Activated naive CD8-positive, alpha-beta T cell treated with anti-CD3 and anti-CD28 coated beads, Interleukin-2, amount 50 U/mL, for 24 hours (primary cell): Measurements from ENCODE around the gene SLC12A7.

ENCODE experiments used
- ATAC-seq: fragments of 150-1000 bp; cut with Tn5 transposase; one replicate; pipeline ENCODE4 v1.10.0; 2021
- DNase-seq: peaks from one replicate; pipeline ENCODE4 v3.0.0; 2021
- H3K27ac Mint-ChIP-seq: one replicate; pipeline ENCODE4 v1.8.0; 2021; ENCODE audit warnings: mild to moderate bottlenecking, mixed read lengths
- H3K27me3 Mint-ChIP-seq: one replicate; pipeline ENCODE4 v1.8.0; 2021; ENCODE audit warnings: mixed read lengths
- H3K36me3 Mint-ChIP-seq: one replicate; pipeline ENCODE4 v1.8.0; 2021; ENCODE audit warnings: low read depth, mixed read lengths
- H3K4me1 Mint-ChIP-seq: one replicate; pipeline ENCODE4 v1.8.0; 2021; ENCODE audit warnings: mixed read lengths
- H3K4me3 Mint-ChIP-seq: one replicate; pipeline ENCODE4 v1.8.0; 2021; ENCODE audit warnings: mild to moderate bottlenecking, moderate library complexity, mixed read lengths
- H3K9me3 Mint-ChIP-seq: one replicate; pipeline ENCODE4 v1.8.0; 2021; ENCODE audit warnings: mixed read lengths

Gene SLC12A7

GRCh38 chr5:1079486-1079885, 32.4 kb downstream of the SLC12A7 start:
- Mint-ChIP-seq H3K36me3 (peaks cover 2% of the 10 kb centered on the region), H3K4me3 (no peak overlapping the region), H3K9me3 (no peaks in the 10 kb centered on the region), H3K27ac (no peak overlapping the region), H3K27me3 (no peaks in the 10 kb centered on the region), H3K4me1 (no peaks in the 10 kb centered on the region)
- DNase-seq, result no peak
- no peak for ATAC-seq

GRCh38 chr5:1078851-1079250, 33.0 kb downstream of the SLC12A7 start:
- peaks cover 2% of the 10 kb centered on the region for H3K36me3 Mint-ChIP-seq
- no peaks in the 10 kb centered on the region for H3K4me1 Mint-ChIP-seq
- H3K27me3 Mint-ChIP-seq, result no peaks in the 10 kb centered on the region
- no peak overlapping the region for H3K27ac Mint-ChIP-seq
- H3K4me3 Mint-ChIP-seq, result no peak overlapping the region
- H3K9me3 Mint-ChIP-seq, result no peaks in the 10 kb centered on the region
- ATAC-seq, result no peak
- no peak for DNase-seq

- H3K27me3 Mint-ChIP-seq, result no peaks in the 10 kb centered on the region
- H3K9me3 Mint-ChIP-seq, result no peaks in the 10 kb centered on the region
- DNase-seq, result no peak
- peaks cover 2% of the 10 kb centered on the region for H3K36me3 Mint-ChIP-seq
- no peak overlapping the region for H3K4me3 Mint-ChIP-seq
- no peak overlapping the region for H3K27ac Mint-ChIP-seq
- no peak for ATAC-seq
- H3K4me1 Mint-ChIP-seq, result no peaks in the 10 kb centered on the region
Measured at GRCh38 chr5:1078206-1078605, 33.7 kb downstream of the SLC12A7 start.

- Mint-ChIP-seq H3K4me1 (no peaks in the 10 kb centered on the region), H3K27me3 (no peaks in the 10 kb centered on the region), H3K4me3 (no peak overlapping the region), H3K36me3 (peaks cover 2% of the 10 kb centered on the region), H3K27ac (no peak overlapping the region), H3K9me3 (no peaks in the 10 kb centered on the region)
- DNase-seq (no peak), ATAC-seq (no peak)
Measured at GRCh38 chr5:1077491-1078020, 34.3 kb downstream of the SLC12A7 start.

- ATAC-seq (no peak), DNase-seq (no peak)
- H3K27ac Mint-ChIP-seq, result no peak overlapping the region
- peaks cover 2% of the 10 kb centered on the region for H3K36me3 Mint-ChIP-seq
- H3K27me3 Mint-ChIP-seq, result no peaks in the 10 kb centered on the region
- H3K4me3 Mint-ChIP-seq, result no peak overlapping the region
- no peaks in the 10 kb centered on the region for H3K9me3 Mint-ChIP-seq
- H3K4me1 Mint-ChIP-seq, result no peaks in the 10 kb centered on the region
Measured at GRCh38 chr5:1077026-1077425, 34.8 kb downstream of the SLC12A7 start.

- Mint-ChIP-seq H3K4me3 (no peak overlapping the region), H3K27ac (no peak overlapping the region), H3K4me1 (no peaks in the 10 kb centered on the region), H3K9me3 (no peaks in the 10 kb centered on the region), H3K36me3 (peaks cover 2% of the 10 kb centered on the region), H3K27me3 (no peaks in the 10 kb centered on the region)
- ATAC-seq (no peak), DNase-seq (no peak)
Measured at GRCh38 chr5:1076406-1076805, 35.5 kb downstream of the SLC12A7 start.

GRCh38 chr5:1075931-1076330, 35.9 kb downstream of the SLC12A7 start:
- no peak overlapping the region for H3K27ac Mint-ChIP-seq
- ATAC-seq, result no peak
- no peak overlapping the region for H3K4me3 Mint-ChIP-seq
- DNase-seq, result no peak
- H3K9me3 Mint-ChIP-seq, result no peaks in the 10 kb centered on the region
- no peaks in the 10 kb centered on the region for H3K36me3 Mint-ChIP-seq
- no peaks in the 10 kb centered on the region for H3K27me3 Mint-ChIP-seq
- H3K4me1 Mint-ChIP-seq, result no peaks in the 10 kb centered on the region

GRCh38 chr5:1075555-1075881, 36.3 kb downstream of the SLC12A7 start:
- H3K36me3 Mint-ChIP-seq, result no peaks in the 10 kb centered on the region
- H3K27me3 Mint-ChIP-seq, result no peaks in the 10 kb centered on the region
- H3K9me3 Mint-ChIP-seq, result no peaks in the 10 kb centered on the region
- no peak overlapping the region for H3K27ac Mint-ChIP-seq
- no peak for DNase-seq
- ATAC-seq, result no peak
- H3K4me1 Mint-ChIP-seq, result no peaks in the 10 kb centered on the region
- no peak overlapping the region for H3K4me3 Mint-ChIP-seq

GRCh38 chr5:1074816-1075554, 36.9 kb downstream of the SLC12A7 start:
- no peaks in the 10 kb centered on the region for H3K36me3 Mint-ChIP-seq
- H3K9me3 Mint-ChIP-seq, result no peaks in the 10 kb centered on the region

GRCh38 chr5:1074226-1074625, 37.6 kb downstream of the SLC12A7 start:
- no peaks in the 10 kb centered on the region for H3K9me3 Mint-ChIP-seq
- ATAC-seq (no peak), DNase-seq (no peak)
- no peaks in the 10 kb centered on the region for H3K27me3 Mint-ChIP-seq
- H3K36me3 Mint-ChIP-seq, result no peaks in the 10 kb centered on the region
- H3K27ac Mint-ChIP-seq, result no peak overlapping the region
- H3K4me1 Mint-ChIP-seq, result no peaks in the 10 kb centered on the region
- no peak overlapping the region for H3K4me3 Mint-ChIP-seq

More at GRCh38 chr5:1074816-1075554, 36.9 kb downstream of the SLC12A7 start:
- DNase-seq (no peak), ATAC-seq (no peak)
- H3K4me3 Mint-ChIP-seq, result no peak overlapping the region
- H3K27me3 Mint-ChIP-seq, result no peaks in the 10 kb centered on the region
- H3K27ac Mint-ChIP-seq, result no peak overlapping the region
- H3K4me1 Mint-ChIP-seq, result no peaks in the 10 kb centered on the region

GRCh38 chr5:1073239-1074102, 38.4 kb downstream of the SLC12A7 start:
- ATAC-seq, result no peak
- DNase-seq, result no peak
- H3K36me3 Mint-ChIP-seq, result no peaks in the 10 kb centered on the region
- H3K9me3 Mint-ChIP-seq, result no peaks in the 10 kb centered on the region
- H3K27me3 Mint-ChIP-seq, result no peaks in the 10 kb centered on the region
- no peak overlapping the region for H3K4me3 Mint-ChIP-seq
- no peak overlapping the region for H3K27ac Mint-ChIP-seq
- no peaks in the 10 kb centered on the region for H3K4me1 Mint-ChIP-seq

- H3K27me3 Mint-ChIP-seq, result no peaks in the 10 kb centered on the region
- DNase-seq (no peak), ATAC-seq (no peak)
- H3K9me3 Mint-ChIP-seq, result no peaks in the 10 kb centered on the region
- no peak overlapping the region for H3K4me3 Mint-ChIP-seq
- H3K27ac Mint-ChIP-seq, result no peak overlapping the region
- no peaks in the 10 kb centered on the region for H3K36me3 Mint-ChIP-seq
- H3K4me1 Mint-ChIP-seq, result no peaks in the 10 kb centered on the region
Measured at GRCh38 chr5:1069720-1070088, 42.2 kb downstream of the SLC12A7 start.

- DNase-seq, result no peak
- no peaks in the 10 kb centered on the region for H3K9me3 Mint-ChIP-seq
- H3K27me3 Mint-ChIP-seq, result no peaks in the 10 kb centered on the region
- H3K4me1 Mint-ChIP-seq, result no peaks in the 10 kb centered on the region
- ATAC-seq, result no peak
- no peaks in the 10 kb centered on the region for H3K36me3 Mint-ChIP-seq
- no peak overlapping the region for H3K4me3 Mint-ChIP-seq
- no peak overlapping the region for H3K27ac Mint-ChIP-seq
Measured at GRCh38 chr5:1068895-1069719, 42.8 kb downstream of the SLC12A7 start.

GRCh38 chr5:1068204-1068894, 43.5 kb downstream of the SLC12A7 start:
- H3K27me3 Mint-ChIP-seq, result no peaks in the 10 kb centered on the region
- DNase-seq (no peak), ATAC-seq (no peak)
- no peaks in the 10 kb centered on the region for H3K4me1 Mint-ChIP-seq
- no peaks in the 10 kb centered on the region for H3K36me3 Mint-ChIP-seq
- no peak overlapping the region for H3K27ac Mint-ChIP-seq
- no peaks in the 10 kb centered on the region for H3K9me3 Mint-ChIP-seq
- no peak overlapping the region for H3K4me3 Mint-ChIP-seq
